Aorta (tissue), 4 donors: Measurements from ENCODE around the gene TTC12. TPM values are rescaled to one million over a fixed set of nuclear protein-coding genes. Genes with fewer than 3 reads are reported as not detected.

ENCODE experiments used
- polyA plus RNA-seq, 2 donors: library from polyadenylated mRNA; stranded (reverse); fragments of 200-250 nt; gene quantifications; one replicate each; pipeline ENCODE4 v1.2.3, GENCODE V29; 2013
- total RNA-seq, 2 donors: library from RNA; stranded (reverse); fragmentation: NEBNext Ultra II Directional; extraction: Animal tissue kit (Norgen Biotek cat#: 25700); gene quantifications; one replicate each; pipeline ENCODE4 v1.2.1, GENCODE V29; 2021
- donor health status: healthy with polysubstance abuse.
- donor health status: Bipolar disorder and iron deficiency.
- donor health status: DM: no; HTN: no; CAD: no.
- donor health status: DM: yes; HTN: yes; CAD: no.

The TTC12 gene
- total and polyA plus RNA-seq, 4 donors, result 7.3 to 24.7 (median 10.3) TPM

Other genes with a start within 250 kb of the TTC12 start
- under 1 TPM; 0.16 to 0.57 TPM for gene ANKK1, start 73.2 kb downstream of the TTC12 start, total RNA-seq
- under 1 TPM in 1 of 2 donors, not detected in 1; 0.26 TPM for gene ANKK1, start 73.2 kb downstream of the TTC12 start, polyA plus RNA-seq
- gene DRD2, start 160.8 kb downstream of the TTC12 start, total RNA-seq, result under 1 TPM; 0.48 to 0.58 TPM
- gene DRD2, start 160.8 kb downstream of the TTC12 start, polyA plus RNA-seq, result 1 to 10 TPM in 1 of 2 donors, under 1 TPM in 1; 0.63 to 1.3 TPM